Smooth muscle cell (in vitro differentiated cells): ENCODE results near the gene KIF4B. TPM values are rescaled to one million over a fixed set of nuclear protein-coding genes. Genes with fewer than 3 reads are reported as not detected.
A peak's percentile ranks its signal among the peaks of the same experiment; 100 is the strongest.

Source experiments
- DNase-seq: peaks from one replicate; lab custom pipeline; 2025; ENCODE audit not compliant: unreplicated experiment; lab: John Stamatoyannopoulos, UW
- H2AFZ ChIP-seq: fragments of 200-600 bp; sonication (generic); 2 replicates; pipeline ENCODE4 v1.6.0; 2016; ENCODE audit warnings: antibody characterized with exemption, low read depth, mild to moderate bottlenecking
- H3F3A ChIP-seq: fragments of 200-600 bp; sonication (generic); 2 replicates; pipeline ENCODE4 v1.6.0; 2017; ENCODE audit warnings: antibody characterized with exemption, low read depth
- H3K27ac ChIP-seq: fragments of 200-600 bp; sonication (generic); 2 replicates; pipeline ENCODE4 v1.5.1; 2016; ENCODE audit warnings: low read depth, mild to moderate bottlenecking
- H3K27me3 ChIP-seq: fragments of 200-600 bp; sonication (generic); 2 replicates; pipeline ENCODE4 v1.6.1; 2016; ENCODE audit warnings: low read depth, mild to moderate bottlenecking
- H3K36me3 ChIP-seq: fragments of 200-600 bp; sonication (generic); 2 replicates; pipeline ENCODE4 v1.5.1; 2016; ENCODE audit warnings: low read depth
- H3K4me1 ChIP-seq: fragments of 200-600 bp; sonication (generic); 2 replicates; pipeline ENCODE4 v1.5.1; 2016; ENCODE audit warnings: low read depth
- H3K4me2 ChIP-seq: fragments of 200-600 bp; sonication (generic); 2 replicates; pipeline ENCODE4 v1.6.0; 2016; ENCODE audit warnings: mild to moderate bottlenecking
- H3K4me3 ChIP-seq: fragments of 200-600 bp; sonication (generic); 2 replicates; pipeline ENCODE4 v1.5.1; 2016; ENCODE audit warnings: mild to moderate bottlenecking
- H3K79me2 ChIP-seq: fragments of 200-600 bp; sonication (generic); 2 replicates; pipeline ENCODE4 v1.6.0; 2016; ENCODE audit warnings: low read depth, mild to moderate bottlenecking
- H3K9ac ChIP-seq: fragments of 200-600 bp; sonication (generic); 2 replicates; pipeline ENCODE4 v1.6.0; 2016; ENCODE audit warnings: low read depth
- H3K9me3 ChIP-seq: fragments of 200-600 bp; sonication (generic); replicated peaks from 2 replicates; pipeline ENCODE4 v1.5.1; 2016; ENCODE audit warnings: low read depth
- H4K20me1 ChIP-seq: fragments of 200-600 bp; sonication (generic); 2 replicates; pipeline ENCODE4 v1.6.0; 2016; ENCODE audit warnings: low read depth
- WGBS: methylation state at CpG from one replicate; pipeline ENCODE4 v1.1.7; 2016; ENCODE audit warnings: low lambda C conversion rate; 5-methylcytosine and 5-hydroxymethylcytosine counted together
- polyA plus RNA-seq: library from polyadenylated mRNA; unstranded; fragments of >200 nt; fragmentation: Nextera tagmentation; extraction: Ambion mirVana; gene quantifications from 2 replicates; pipeline ENCODE4 v1.2.1, GENCODE V29; 2016
- total RNA-seq: library from RNA; depleted of rRNA; stranded (reverse); fragments of >200 nt; gene quantifications from 2 replicates; pipeline ENCODE4 v1.2.3, GENCODE V29; 2014
- TF ChIP-seq, protein P1 (sequence below): fragments of 200-600 bp; sonication (generic); IDR thresholded peaks from 2 replicates; pipeline ENCODE4 v1.5.1; 2017; ENCODE audit warnings: borderline replicate concordance, mild to moderate bottlenecking, antibody characterized with exemption; ENCODE audit not compliant: insufficient read depth, poor library complexity, severe bottlenecking

Gene KIF4B
- total and polyA plus RNA-seq, 2 experiments from 2014 or later = not detected

DNA sequence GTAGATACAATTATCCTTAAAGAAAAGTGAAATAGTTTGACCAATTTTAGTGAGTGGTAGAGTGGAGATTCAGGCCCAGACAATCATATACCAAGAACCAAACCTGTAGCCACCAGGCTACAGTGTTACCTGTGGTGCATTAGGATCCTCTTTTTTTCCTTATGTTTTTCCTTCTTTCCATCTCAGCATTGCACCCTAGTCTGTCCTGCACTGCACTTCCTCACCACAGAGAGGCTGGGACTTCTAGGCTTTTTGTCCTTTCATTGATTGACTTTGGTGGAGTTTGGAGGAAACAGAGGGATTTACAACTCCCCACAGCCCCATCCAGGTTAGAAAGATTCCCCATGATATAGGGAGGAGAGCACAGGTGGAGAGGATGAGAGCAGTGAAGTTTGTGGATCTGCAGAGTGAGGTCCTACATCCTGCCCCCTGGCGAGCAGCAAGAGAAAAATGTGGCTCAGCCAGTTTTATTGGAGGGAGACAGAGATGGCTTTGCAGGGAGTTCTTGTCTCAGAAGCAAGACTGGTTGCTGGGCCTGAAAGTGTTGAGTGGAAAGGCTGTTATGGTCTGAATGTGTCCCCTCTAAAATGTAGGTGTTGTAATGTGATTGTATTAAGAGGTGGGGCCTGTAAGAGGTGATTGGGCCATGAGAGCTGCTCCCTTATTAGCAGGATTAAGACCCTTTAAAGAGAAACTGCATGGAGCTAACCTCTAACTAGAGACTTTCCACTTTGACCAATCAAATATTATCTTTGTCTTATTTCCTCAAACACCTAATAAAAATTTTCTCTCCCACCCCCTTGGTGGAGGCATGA, 36.2 kb downstream of the KIF4B start:
- Histone ChIP-seq H3F3A (no peaks in the 10 kb centered on the region), H3K36me3 (no peaks in the 10 kb centered on the region), H3K27me3 (no peaks in the 10 kb centered on the region), H3K27ac (no peak overlapping the region), H3K9me3 (no peaks in the 10 kb centered on the region), H3K4me2 (no peak overlapping the region), H3K4me3 (no peak overlapping the region), H3K4me1 (peaks cover 8% of the 10 kb centered on the region), H2AFZ (no peak overlapping the region), H3K9ac (no peak overlapping the region), H3K79me2 (no peaks in the 10 kb centered on the region), H4K20me1 (no peaks in the 10 kb centered on the region)
- TF ChIP-seq, protein P1, sequence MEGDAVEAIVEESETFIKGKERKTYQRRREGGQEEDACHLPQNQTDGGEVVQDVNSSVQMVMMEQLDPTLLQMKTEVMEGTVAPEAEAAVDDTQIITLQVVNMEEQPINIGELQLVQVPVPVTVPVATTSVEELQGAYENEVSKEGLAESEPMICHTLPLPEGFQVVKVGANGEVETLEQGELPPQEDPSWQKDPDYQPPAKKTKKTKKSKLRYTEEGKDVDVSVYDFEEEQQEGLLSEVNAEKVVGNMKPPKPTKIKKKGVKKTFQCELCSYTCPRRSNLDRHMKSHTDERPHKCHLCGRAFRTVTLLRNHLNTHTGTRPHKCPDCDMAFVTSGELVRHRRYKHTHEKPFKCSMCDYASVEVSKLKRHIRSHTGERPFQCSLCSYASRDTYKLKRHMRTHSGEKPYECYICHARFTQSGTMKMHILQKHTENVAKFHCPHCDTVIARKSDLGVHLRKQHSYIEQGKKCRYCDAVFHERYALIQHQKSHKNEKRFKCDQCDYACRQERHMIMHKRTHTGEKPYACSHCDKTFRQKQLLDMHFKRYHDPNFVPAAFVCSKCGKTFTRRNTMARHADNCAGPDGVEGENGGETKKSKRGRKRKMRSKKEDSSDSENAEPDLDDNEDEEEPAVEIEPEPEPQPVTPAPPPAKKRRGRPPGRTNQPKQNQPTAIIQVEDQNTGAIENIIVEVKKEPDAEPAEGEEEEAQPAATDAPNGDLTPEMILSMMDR = peak; percentile 20
- no peak for DNase-seq
- WGBS = 9% methylated on average over 1 of the region's 1 CpG

DNA sequence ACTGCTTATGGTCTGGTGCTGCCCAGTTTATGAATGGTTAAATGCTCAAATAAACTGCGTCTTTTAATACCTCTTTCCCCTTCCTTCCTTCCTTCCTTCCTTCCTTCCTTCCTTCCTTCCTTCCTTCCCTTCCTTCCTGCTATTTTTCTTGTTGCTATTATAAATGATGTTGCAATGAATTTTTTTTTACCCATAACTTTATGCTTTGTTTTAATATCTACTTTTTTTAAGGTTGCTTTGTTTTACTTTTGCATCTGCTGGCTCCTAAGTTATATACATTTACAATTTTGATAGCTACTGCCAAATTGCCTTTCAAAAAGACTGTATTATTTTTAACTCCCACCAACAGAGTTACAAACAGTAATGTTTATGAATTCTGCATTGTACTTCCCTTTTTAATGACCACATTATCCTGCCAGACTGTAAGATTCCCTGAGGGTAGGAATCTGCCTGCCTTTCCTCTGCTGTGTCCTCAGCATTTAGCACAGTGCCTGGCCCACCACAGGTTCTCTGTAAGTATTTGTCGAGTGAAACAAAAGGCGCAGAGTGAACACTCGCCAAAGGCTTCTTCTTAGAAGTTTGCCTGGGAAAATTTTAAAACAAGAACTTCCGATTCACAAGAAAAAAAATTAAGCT, 36.9 kb downstream of the KIF4B start:
- H3F3A ChIP-seq = no peaks in the 10 kb centered on the region
- H3K4me1 ChIP-seq = peaks cover 8% of the 10 kb centered on the region
- no peaks in the 10 kb centered on the region for H3K36me3 ChIP-seq
- no peaks in the 10 kb centered on the region for H3K79me2 ChIP-seq
- TF ChIP-seq, protein P1 = no peak
- no peak overlapping the region for H3K4me2 ChIP-seq
- no peak overlapping the region for H3K4me3 ChIP-seq
- H4K20me1 ChIP-seq = no peaks in the 10 kb centered on the region
- no peaks in the 10 kb centered on the region for H3K27me3 ChIP-seq
- H3K27ac ChIP-seq = no peak overlapping the region
- 64% methylated on average over 5 of the region's 5 CpGs for WGBS
- H3K9ac ChIP-seq = no peak overlapping the region
- no peak for DNase-seq
- no peak overlapping the region for H2AFZ ChIP-seq
- H3K9me3 ChIP-seq = no peaks in the 10 kb centered on the region

DNA sequence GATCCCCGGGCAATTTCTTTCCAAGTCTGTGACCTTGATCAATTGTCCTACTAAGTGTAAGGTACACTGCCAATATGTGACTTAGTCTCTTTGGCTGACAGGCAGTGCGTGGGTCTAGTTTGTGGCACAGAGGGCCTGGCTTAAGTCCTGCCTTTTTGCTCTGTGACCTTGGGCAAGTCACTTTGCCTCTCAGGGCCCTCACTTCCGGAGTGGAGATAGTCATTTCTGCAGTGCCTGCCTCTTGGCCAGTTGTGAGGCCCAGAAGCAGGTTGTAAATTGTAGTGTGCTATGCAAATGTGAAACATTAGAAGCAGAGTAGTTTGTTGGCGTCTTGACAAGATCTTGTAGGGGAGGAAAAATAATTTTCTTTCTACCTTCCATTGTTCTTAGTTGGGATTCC, 39.0 kb downstream of the KIF4B start:
- WGBS = 86% methylated on average over 4 of the region's 4 CpGs
- Histone ChIP-seq H3K4me2 (no peak overlapping the region), H3K4me1 (peaks cover 8% of the 10 kb centered on the region), H3K79me2 (no peaks in the 10 kb centered on the region), H3K27me3 (no peaks in the 10 kb centered on the region), H3F3A (no peaks in the 10 kb centered on the region), H2AFZ (no peak overlapping the region), H3K27ac (no peak overlapping the region), H3K4me3 (no peak overlapping the region), H3K36me3 (no peaks in the 10 kb centered on the region), H3K9me3 (no peaks in the 10 kb centered on the region), H4K20me1 (no peaks in the 10 kb centered on the region), H3K9ac (no peak overlapping the region)
- no peak for DNase-seq
- TF ChIP-seq, protein P1 = no peak
